Measurements from ENCODE around the gene SARDH.
"Not testable (repeated sequence)": the region's sequence is repeated elsewhere in the genome, so short reads cannot be mapped to it uniquely, and the experiment has no call there.

SARDH gene

GRCh38 chr9:133775291-133775690, 37.1 kb upstream of the SARDH start:
- no peak for DNase-seq

- DNase-seq: peak; percentile 2
These were observed 36.6 kb upstream of the SARDH start for GRCh38 chr9:133774799-133775198.

GRCh38 chr9:133773889-133774655, 35.9 kb upstream of the SARDH start:
- peak; percentile 7 for DNase-seq

- DNase-seq: no peak
These were observed 34.4 kb upstream of the SARDH start for GRCh38 chr9:133772581-133772980.

GRCh38 chr9:133771486-133772482, 33.6 kb upstream of the SARDH start:
- DNase-seq: no peak

- no peak for DNase-seq
These were observed 32.1 kb upstream of the SARDH start for GRCh38 chr9:133770076-133770777.

GRCh38 chr9:133769511-133770075, 31.4 kb upstream of the SARDH start:
- no peak for DNase-seq

GRCh38 chr9:133768859-133769510, 30.8 kb upstream of the SARDH start:
- no peak for DNase-seq

GRCh38 chr9:133768371-133768858, 30.3 kb upstream of the SARDH start:
- DNase-seq: no peak

GRCh38 chr9:133767625-133768024, 29.5 kb upstream of the SARDH start:
- DNase-seq: no peak

GRCh38 chr9:133767008-133767407, 28.9 kb upstream of the SARDH start:
- no peak for DNase-seq

- not testable (repeated sequence) for DNase-seq
These were observed 28.1 kb upstream of the SARDH start for GRCh38 chr9:133766234-133766633.

- no peak for DNase-seq
These were observed 25.4 kb upstream of the SARDH start for GRCh38 chr9:133763272-133764183.

- no peak for DNase-seq
These were observed 24.5 kb upstream of the SARDH start for GRCh38 chr9:133762488-133763271.

- DNase-seq: no peak
These were observed 23.6 kb upstream of the SARDH start for GRCh38 chr9:133761641-133762248.

- DNase-seq: no peak
These were observed 22.6 kb upstream of the SARDH start for GRCh38 chr9:133760713-133761290.

- DNase-seq: no peak
These were observed 21.8 kb upstream of the SARDH start for GRCh38 chr9:133759946-133760345.

- no peak for DNase-seq
These were observed 21.2 kb upstream of the SARDH start for GRCh38 chr9:133759146-133759900.
